Right lobe of liver (tissue), 6 donors: ENCODE data around the gene YIPF5. TPM values are rescaled to one million over a fixed set of nuclear protein-coding genes. Genes with fewer than 3 reads are reported as not detected.

Experiments used
- ATAC-seq, 4 donors: fragments of 200-7000 bp; cut with Tn5 transposase; one replicate each; pipeline ENCODE4 v1.9.1; 2020; ENCODE audit warnings: mild to moderate bottlenecking in 4 of 4, moderate library complexity in 4 of 4
- DNase-seq, 3 donors: peaks; one replicate each; pipeline ENCODE4 v3.0.0-alpha.2; 2020
- H3K27ac ChIP-seq, 3 donors: fragments of 200-600 bp; one replicate each; pipeline ENCODE4 v1.8.0; 2022
- H3K27me3 ChIP-seq, 2 donors: fragments of 200-600 bp; one replicate each; pipeline ENCODE4 v1.8.0; 2022
- H3K36me3 ChIP-seq, 4 donors: fragments of 200-600 bp; sonication (generic) in 1 of 4; one replicate each; pipeline versions ENCODE4 v1.5.1 to v1.8.0; 2017 to 2022; ENCODE audit warnings: control low read depth in 1 of 4
- H3K4me1 ChIP-seq, 4 donors: fragments of 200-600 bp; sonication (generic) in 1 of 4; one replicate each; pipeline versions ENCODE4 v1.5.1 to v1.8.0; 2017 to 2022; ENCODE audit warnings: control low read depth in 1 of 4
- H3K4me3 ChIP-seq, 3 donors: fragments of 200-600 bp; one replicate each; pipeline ENCODE4 v1.8.0; 2022
- H3K9me3 ChIP-seq, 4 donors: fragments of 200-600 bp; sonication (generic) in 1 of 4; one replicate each; pipeline versions ENCODE4 v1.5.1 to v1.8.0; 2017 to 2022; ENCODE audit warnings: control low read depth in 1 of 4
- POLR2A ChIP-seq: fragments of 450-650 bp; IDR thresholded peaks from one replicate; pipeline ENCODE4 v1.6.1; 2017; ENCODE audit warnings: antibody characterized with exemption, mild to moderate bottlenecking
- WGBS: methylation state at CpG from one replicate; pipeline ENCODE4 v1.1.6; 2018; ENCODE audit warnings: low coverage, low lambda C conversion rate; ENCODE audit not compliant: insufficient coverage; ENCODE audit errors: missing lambda C conversion rate; 5-methylcytosine and 5-hydroxymethylcytosine counted together
- intact Hi-C, 2 donors: fragments of 100-400 bp; cut with DNase I; formaldehyde crosslinking; loops; one replicate each; pipeline versions ENCODE4 v1.11.2 to v1.14.1; 2022
- total RNA-seq, 6 experiments: library from RNA; depleted of rRNA in 2 of 6; stranded (reverse); fragments of >200 nt in 2 of 6; fragmentation: NEBNext Ultra II Directional in 3 of 6; extraction: Animal tissue kit (Norgen Biotek cat#: 25700) in 3 of 6; gene quantifications; one replicate each; pipeline versions ENCODE4 v1.1.0 to v1.2.4, GENCODE V29; 2016 to 2023
- TF ChIP-seq, protein P1 (sequence below), 4 donors: fragments of 200-600 bp in 3 of 4; fragments of 450-650 bp in 1 of 4; IDR thresholded peaks; one replicate each; pipeline versions ENCODE4 v1.5.1 to v1.8.0; 2016 to 2022; ENCODE audit warnings: antibody characterized with exemption in 4 of 4, mild to moderate bottlenecking in 2 of 4
- donor health status: DM: no; HTN: yes; CAD: no.
- donor health status: DM: no; HTN: no; CAD: no.
- donor health status: DM: no; HTN: no; CAD: no.
- donor health status: DM: no; HTN: yes; CAD: no.
- donor health status: DM: no; HTN: yes; CAD: no.

The YIPF5 gene
- total RNA-seq, 6 experiments from 2014 or later = 21.6 to 28.1 (median 23.7) TPM

DNA sequence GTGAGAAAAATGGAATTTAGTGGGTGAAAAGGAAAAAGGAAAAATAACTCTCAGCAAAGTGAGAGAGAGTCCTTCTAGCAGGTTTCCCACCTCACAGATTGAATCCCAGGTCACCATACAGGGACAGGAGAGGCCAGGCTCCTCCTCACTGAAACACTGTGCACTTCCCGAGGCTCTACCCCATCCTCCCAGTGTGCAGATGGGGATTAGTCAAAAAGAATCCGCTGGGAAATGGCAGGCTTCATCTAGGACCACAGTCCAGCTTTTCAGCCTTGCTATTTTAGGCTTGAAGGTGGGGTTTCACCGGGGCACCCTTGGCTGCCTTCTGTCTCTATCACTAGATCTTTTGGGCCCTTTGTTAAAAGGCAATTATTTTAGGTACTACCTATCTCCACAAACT, 47.8 kb downstream of the YIPF5 start:
- Histone ChIP-seq H3K36me3 (no peaks in the 10 kb centered on the region), H3K4me1 (no peaks in the 10 kb centered on the region), H3K4me3 (no peak overlapping the region), H3K27me3 (no peaks in the 10 kb centered on the region), H3K27ac (no peak overlapping the region), H3K9me3 (no peaks in the 10 kb centered on the region)
- TF ChIP-seq POLR2A = no peak
- TF ChIP-seq, protein P1, sequence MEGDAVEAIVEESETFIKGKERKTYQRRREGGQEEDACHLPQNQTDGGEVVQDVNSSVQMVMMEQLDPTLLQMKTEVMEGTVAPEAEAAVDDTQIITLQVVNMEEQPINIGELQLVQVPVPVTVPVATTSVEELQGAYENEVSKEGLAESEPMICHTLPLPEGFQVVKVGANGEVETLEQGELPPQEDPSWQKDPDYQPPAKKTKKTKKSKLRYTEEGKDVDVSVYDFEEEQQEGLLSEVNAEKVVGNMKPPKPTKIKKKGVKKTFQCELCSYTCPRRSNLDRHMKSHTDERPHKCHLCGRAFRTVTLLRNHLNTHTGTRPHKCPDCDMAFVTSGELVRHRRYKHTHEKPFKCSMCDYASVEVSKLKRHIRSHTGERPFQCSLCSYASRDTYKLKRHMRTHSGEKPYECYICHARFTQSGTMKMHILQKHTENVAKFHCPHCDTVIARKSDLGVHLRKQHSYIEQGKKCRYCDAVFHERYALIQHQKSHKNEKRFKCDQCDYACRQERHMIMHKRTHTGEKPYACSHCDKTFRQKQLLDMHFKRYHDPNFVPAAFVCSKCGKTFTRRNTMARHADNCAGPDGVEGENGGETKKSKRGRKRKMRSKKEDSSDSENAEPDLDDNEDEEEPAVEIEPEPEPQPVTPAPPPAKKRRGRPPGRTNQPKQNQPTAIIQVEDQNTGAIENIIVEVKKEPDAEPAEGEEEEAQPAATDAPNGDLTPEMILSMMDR (IDR thresholded peaks at IDR 0.05) = no peak
- intact Hi-C loops = no loop called here
- DNase-seq = no peak
- ATAC-seq = no peak
- 40% methylated on average over 1 of the region's 3 CpGs for WGBS

DNA sequence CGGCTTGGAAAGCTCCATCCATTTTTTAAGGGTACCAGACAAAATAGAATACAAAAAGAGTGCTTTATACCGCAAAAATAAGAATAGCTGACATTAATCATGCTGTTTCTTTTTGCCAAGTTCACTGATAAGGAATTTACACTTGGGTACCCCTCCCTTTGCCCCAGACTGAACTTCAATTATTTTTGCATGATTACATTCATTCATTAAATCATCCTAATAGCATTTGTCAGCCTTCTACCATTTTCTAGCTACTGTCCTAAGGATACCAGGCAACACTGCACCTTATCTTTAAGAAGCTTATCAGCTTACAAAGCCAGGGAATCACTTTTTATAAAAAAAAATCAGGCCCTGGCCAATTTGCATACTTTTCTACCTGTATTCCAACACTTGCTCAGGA, 48.4 kb downstream of the YIPF5 start:
- WGBS = 52% methylated on average over 2 of the region's 2 CpGs
- no peaks in the 10 kb centered on the region for H3K9me3 ChIP-seq
- H3K4me3 ChIP-seq = no peak overlapping the region
- ATAC-seq (no peak), DNase-seq (no peak)
- no peaks in the 10 kb centered on the region for H3K4me1 ChIP-seq
- H3K27ac ChIP-seq = no peak overlapping the region
- H3K27me3 ChIP-seq = no peaks in the 10 kb centered on the region
- TF ChIP-seq, protein P1 (IDR thresholded peaks at IDR 0.05) = no peak
- no peak for TF ChIP-seq POLR2A
- H3K36me3 ChIP-seq = no peaks in the 10 kb centered on the region
- intact Hi-C loops = no loop called here

DNA sequence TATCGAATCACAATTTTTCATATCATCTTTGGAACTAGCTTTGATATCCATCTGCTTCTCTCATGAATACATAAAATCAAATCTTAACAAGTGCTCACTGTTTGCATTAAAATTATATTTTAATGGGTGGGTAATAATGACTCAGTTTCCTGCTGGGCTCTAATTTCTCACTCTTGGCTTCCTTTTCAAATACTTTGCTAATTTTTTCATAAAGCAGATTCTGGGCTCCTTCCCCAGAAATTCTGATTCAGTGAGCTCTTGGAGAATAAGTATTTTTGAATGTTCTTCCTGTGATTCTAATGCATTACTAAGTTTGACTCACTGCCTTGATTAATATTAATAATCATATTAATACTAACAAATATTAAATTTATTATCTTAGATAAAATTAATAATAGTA, 48.9 kb downstream of the YIPF5 start:
- no peaks in the 10 kb centered on the region for H3K4me1 ChIP-seq
- WGBS = 92% methylated on average over 1 of the region's 1 CpG
- no peak for TF ChIP-seq POLR2A
- TF ChIP-seq, protein P1 (IDR thresholded peaks at IDR 0.05) = no peak
- H3K9me3 ChIP-seq = no peaks in the 10 kb centered on the region
- no peak for DNase-seq
- H3K27ac ChIP-seq = no peak overlapping the region
- H3K36me3 ChIP-seq = no peaks in the 10 kb centered on the region
- intact Hi-C loops = no loop called here
- H3K27me3 ChIP-seq = no peaks in the 10 kb centered on the region
- ATAC-seq = no peak
- no peak overlapping the region for H3K4me3 ChIP-seq

DNA sequence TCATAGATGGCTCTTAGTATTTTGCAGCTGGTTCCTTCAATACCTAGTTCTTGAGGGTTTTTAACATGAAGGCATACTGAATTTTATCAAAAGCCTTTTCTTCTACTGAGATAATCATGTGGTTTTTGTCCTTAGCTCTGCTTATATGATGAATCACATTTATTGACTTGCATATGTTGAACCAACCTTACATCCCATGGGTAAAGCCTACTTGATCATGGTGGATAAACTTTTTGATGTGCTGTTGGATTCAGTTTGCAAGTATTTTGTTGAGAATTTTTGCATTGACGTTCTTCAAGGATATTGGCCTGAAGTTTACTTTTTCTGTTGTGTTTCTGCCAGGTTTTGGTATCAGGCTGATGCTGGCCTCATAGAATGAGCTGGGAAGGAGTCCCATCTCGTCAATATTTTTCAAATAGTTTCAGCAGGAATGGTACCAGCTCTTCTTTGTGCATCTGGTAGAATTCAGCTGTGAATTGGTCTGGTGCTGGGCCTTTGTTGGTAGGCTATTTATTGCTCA, 49.7 kb downstream of the YIPF5 start:
- ATAC-seq = no peak
- Histone ChIP-seq H3K27me3 (no peaks in the 10 kb centered on the region), H3K36me3 (no peaks in the 10 kb centered on the region), H3K9me3 (no peaks in the 10 kb centered on the region), H3K4me1 (no peaks in the 10 kb centered on the region), H3K4me3 (no peak overlapping the region), H3K27ac (no peak overlapping the region)
- no peak for TF ChIP-seq POLR2A
- TF ChIP-seq, protein P1 (IDR thresholded peaks at IDR 0.05) = no peak
- 28% methylated on average over 2 of the region's 2 CpGs for WGBS
- no peak for DNase-seq
- intact Hi-C loops = no loop called here

DNA sequence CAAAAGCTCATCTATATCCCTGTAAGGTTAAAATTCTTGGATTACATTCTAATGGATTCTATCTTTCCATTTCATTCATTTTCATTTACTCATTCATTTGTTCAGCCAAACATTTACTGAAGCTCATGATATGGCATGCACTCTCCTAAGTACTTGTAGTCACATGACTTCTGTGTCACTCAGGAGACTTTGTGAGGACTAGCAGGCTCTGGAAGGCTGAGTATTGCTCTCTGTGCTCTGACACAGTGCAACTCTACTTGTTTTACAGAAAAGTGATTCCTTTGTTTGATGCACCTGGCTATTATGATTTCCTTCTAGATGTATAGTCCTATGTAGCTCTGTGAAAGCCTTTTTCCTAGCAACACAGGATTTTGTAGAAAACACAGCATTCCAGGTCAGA, 53.0 kb downstream of the YIPF5 start:
- no peaks in the 10 kb centered on the region for H3K9me3 ChIP-seq
- no peak overlapping the region for H3K4me3 ChIP-seq
- no peaks in the 10 kb centered on the region for H3K27me3 ChIP-seq
- intact Hi-C loops = no loop called here
- DNase-seq (no peak), ATAC-seq (no peak)
- H3K27ac ChIP-seq = no peak overlapping the region
- no peaks in the 10 kb centered on the region for H3K4me1 ChIP-seq
- TF ChIP-seq POLR2A = no peak
- TF ChIP-seq, protein P1 (IDR thresholded peaks at IDR 0.05) = no peak
- no peaks in the 10 kb centered on the region for H3K36me3 ChIP-seq
